ENCODE data around the gene METTL13. TPM values are rescaled to one million over a fixed set of nuclear protein-coding genes. Genes with fewer than 3 reads are reported as not detected.

Gene METTL13
- total and polyA plus RNA-seq, 11 donors, result 5.0 to 29.2 (median 14.8) TPM

- H3K4me3 ChIP-seq, result peak overlapping the region in 4 of 12 donors; percentile 5 to 26 (median 16)
- peaks cover 0 to 40% (median 10%) of the 10 kb centered on the region in 12 donors for H3K4me1 ChIP-seq
- intact Hi-C loops (cut with DNase I), result loop anchor here in 2 of 10 donors (5.0 to 10.0 kb wide), 2 partner anchors 37 to 639 kb away; partner anchors contain the start of genes DNM3 (in 1 of the 2) and PIGC (in 1 of the 2)
- 72 to 78% (median 74%) methylated on average over 9 of the region's 9 CpGs for WGBS, 4 donors
- no peaks in the 10 kb centered on the region for H3K9me3 ChIP-seq
- peak in 1 of 4 donors; percentile 33 for ATAC-seq
- no peaks in the 10 kb centered on the region for H3K36me3 ChIP-seq
- no peak overlapping the region for H3K27ac ChIP-seq
- no peak for DNase-seq
- TF ChIP-seq POLR2A (IDR thresholded peaks at IDR 0.05), result no peak
- H3K27me3 ChIP-seq, result no peaks in the 10 kb centered on the region
Observed at GRCh38 chr1:171805395-171806115, 24.1 kb downstream of the METTL13 start.

- no peak overlapping the region for H3K27ac ChIP-seq
- H3K9me3 ChIP-seq, result no peaks in the 10 kb centered on the region
- H3K4me3 ChIP-seq, result no peak overlapping the region
- no peaks in the 10 kb centered on the region for H3K36me3 ChIP-seq
- DNase-seq, result no peak
- intact Hi-C loops (cut with DNase I), result loop anchor here in 2 of 10 donors (5.0 to 10.0 kb wide), 2 partner anchors 35 to 637 kb away; partner anchors contain the start of genes DNM3 (in 1 of the 2) and PIGC (in 1 of the 2)
- no peak for TF ChIP-seq CTCF (IDR thresholded peaks at IDR 0.05)
- no peak for TF ChIP-seq POLR2A (IDR thresholded peaks at IDR 0.05)
- ATAC-seq, result no peak
- WGBS, 4 donors, result 87 to 94% (median 92%) methylated on average over 4 of the region's 4 CpGs
- H3K27me3 ChIP-seq, result no peaks in the 10 kb centered on the region
- H3K4me1 ChIP-seq, result peaks cover 0 to 25% (median 8%) of the 10 kb centered on the region in 12 donors
Observed at GRCh38 chr1:171807556-171807955, 26.1 kb downstream of the METTL13 start.

GRCh38 chr1:171809834-171810233 lies 28.4 kb downstream of the METTL13 start:
- no peak for ATAC-seq
- intact Hi-C loops (cut with DNase I), result loop anchor here in 2 of 10 donors (5.0 to 10.0 kb wide), 2 partner anchors 32 to 635 kb away; partner anchors contain the start of genes DNM3 (in 1 of the 2) and PIGC (in 1 of the 2)
- TF ChIP-seq POLR2A (IDR thresholded peaks at IDR 0.05) (no peak), CTCF (IDR thresholded peaks at IDR 0.05) (no peak)

GRCh38 chr1:171811672-171812071 lies 30.2 kb downstream of the METTL13 start:
- Histone ChIP-seq H3K9me3 (no peaks in the 10 kb centered on the region), H3K27me3 (no peaks in the 10 kb centered on the region), H3K4me1 (no peaks in the 10 kb centered on the region), H3K4me3 (no peak overlapping the region), H3K36me3 (no peaks in the 10 kb centered on the region), H3K27ac (no peak overlapping the region)
- DNase-seq (no peak), ATAC-seq (no peak)
- intact Hi-C loops (cut with DNase I), result no loop called here
- TF ChIP-seq CTCF (IDR thresholded peaks at IDR 0.05), result no peak
- TF ChIP-seq POLR2A (IDR thresholded peaks at IDR 0.05), result no peak

More at GRCh38 chr1:171809834-171810233, 28.4 kb downstream of the METTL13 start:
- Histone ChIP-seq H3K4me1 (peaks cover 0 to 16% (median 3%) of the 10 kb centered on the region in 12 donors), H3K4me3 (no peak overlapping the region), H3K27me3 (no peaks in the 10 kb centered on the region), H3K9me3 (no peaks in the 10 kb centered on the region), H3K27ac (no peak overlapping the region), H3K36me3 (no peaks in the 10 kb centered on the region)
- DNase-seq, result no peak
- WGBS, 4 donors, result 77 to 86% (median 84%) methylated on average over 2 of the region's 2 CpGs
